ENCODE data around the gene BICC1.

The BICC1 gene

GRCh38 chr10:58618158-58618676, 105.5 kb downstream of the BICC1 start:
- no peaks in the 10 kb centered on the region for H3K27me3 ChIP-seq (replicated peaks; ENCODE audit: control insufficient read depth, insufficient read depth, low read length)
- H3K36me3 ChIP-seq (ENCODE audit: control insufficient read depth, insufficient read depth, low read length, severe bottlenecking): no peaks in the 10 kb centered on the region
- DNase-seq (ENCODE audit: low read depth): no peak
- H3K4me3 ChIP-seq (ENCODE audit: low read length): no peak overlapping the region
- no peak overlapping the region for H3K9ac ChIP-seq (ENCODE audit: low read length)
- H3K4me1 ChIP-seq (ENCODE audit: control insufficient read depth, insufficient read depth, low read length): peaks cover 25% of the 10 kb centered on the region
- no peaks in the 10 kb centered on the region for H3K9me3 ChIP-seq (ENCODE audit: control insufficient read depth, low read length)

- Histone ChIP-seq H3K4me1 (ENCODE audit: control insufficient read depth, insufficient read depth, low read length) (peaks cover 25% of the 10 kb centered on the region), H3K9ac (ENCODE audit: low read length) (no peak overlapping the region), H3K9me3 (ENCODE audit: control insufficient read depth, low read length) (no peaks in the 10 kb centered on the region), H3K36me3 (ENCODE audit: control insufficient read depth, insufficient read depth, low read length, severe bottlenecking) (no peaks in the 10 kb centered on the region), H3K4me3 (ENCODE audit: low read length) (no peak overlapping the region), H3K27me3 (replicated peaks; ENCODE audit: control insufficient read depth, insufficient read depth, low read length) (no peaks in the 10 kb centered on the region)
- DNase-seq (ENCODE audit: low read depth): no peak
Observed at GRCh38 chr10:58621379-58622077, 108.9 kb downstream of the BICC1 start.

GRCh38 chr10:58622246-58622645, 109.6 kb downstream of the BICC1 start:
- Histone ChIP-seq H3K4me1 (ENCODE audit: control insufficient read depth, insufficient read depth, low read length) (peaks cover 25% of the 10 kb centered on the region), H3K36me3 (ENCODE audit: control insufficient read depth, insufficient read depth, low read length, severe bottlenecking) (peaks cover 1% of the 10 kb centered on the region), H3K4me3 (ENCODE audit: low read length) (no peak overlapping the region), H3K9ac (ENCODE audit: low read length) (peak overlapping the region; percentile 6), H3K9me3 (ENCODE audit: control insufficient read depth, low read length) (no peaks in the 10 kb centered on the region), H3K27me3 (replicated peaks; ENCODE audit: control insufficient read depth, insufficient read depth, low read length) (no peaks in the 10 kb centered on the region)
- peak; percentile 75 for DNase-seq (ENCODE audit: low read depth)

- Histone ChIP-seq H3K36me3 (ENCODE audit: control insufficient read depth, insufficient read depth, low read length, severe bottlenecking) (peaks cover 3% of the 10 kb centered on the region), H3K9ac (ENCODE audit: low read length) (no peak overlapping the region), H3K9me3 (ENCODE audit: control insufficient read depth, low read length) (no peaks in the 10 kb centered on the region), H3K27me3 (replicated peaks; ENCODE audit: control insufficient read depth, insufficient read depth, low read length) (no peaks in the 10 kb centered on the region), H3K4me1 (ENCODE audit: control insufficient read depth, insufficient read depth, low read length) (peaks cover 34% of the 10 kb centered on the region), H3K4me3 (ENCODE audit: low read length) (no peak overlapping the region)
- peak; percentile 83 for DNase-seq (ENCODE audit: low read depth)
Observed at GRCh38 chr10:58625070-58625469, 112.4 kb downstream of the BICC1 start.

- Histone ChIP-seq H3K4me1 (ENCODE audit: control insufficient read depth, insufficient read depth, low read length) (peaks cover 43% of the 10 kb centered on the region), H3K9ac (ENCODE audit: low read length) (no peak overlapping the region), H3K27me3 (replicated peaks; ENCODE audit: control insufficient read depth, insufficient read depth, low read length) (no peaks in the 10 kb centered on the region), H3K9me3 (ENCODE audit: control insufficient read depth, low read length) (no peaks in the 10 kb centered on the region), H3K36me3 (ENCODE audit: control insufficient read depth, insufficient read depth, low read length, severe bottlenecking) (peaks cover 3% of the 10 kb centered on the region), H3K4me3 (ENCODE audit: low read length) (no peak overlapping the region)
- DNase-seq (ENCODE audit: low read depth): no peak
Observed at GRCh38 chr10:58627392-58627791, 114.7 kb downstream of the BICC1 start.

- Histone ChIP-seq H3K4me3 (ENCODE audit: low read length) (no peak overlapping the region), H3K36me3 (ENCODE audit: control insufficient read depth, insufficient read depth, low read length, severe bottlenecking) (peaks cover 3% of the 10 kb centered on the region), H3K9me3 (ENCODE audit: control insufficient read depth, low read length) (no peaks in the 10 kb centered on the region), H3K4me1 (ENCODE audit: control insufficient read depth, insufficient read depth, low read length) (peaks cover 23% of the 10 kb centered on the region), H3K9ac (ENCODE audit: low read length) (no peak overlapping the region), H3K27me3 (replicated peaks; ENCODE audit: control insufficient read depth, insufficient read depth, low read length) (no peaks in the 10 kb centered on the region)
- no peak for DNase-seq (ENCODE audit: low read depth)
Observed at GRCh38 chr10:58631715-58632114, 119.0 kb downstream of the BICC1 start.

GRCh38 chr10:58632216-58632615, 119.5 kb downstream of the BICC1 start:
- no peaks in the 10 kb centered on the region for H3K27me3 ChIP-seq (replicated peaks; ENCODE audit: control insufficient read depth, insufficient read depth, low read length)
- no peak for DNase-seq (ENCODE audit: low read depth)
- H3K9me3 ChIP-seq (ENCODE audit: control insufficient read depth, low read length): no peaks in the 10 kb centered on the region
- no peak overlapping the region for H3K9ac ChIP-seq (ENCODE audit: low read length)
- H3K36me3 ChIP-seq (ENCODE audit: control insufficient read depth, insufficient read depth, low read length, severe bottlenecking): peaks cover 2% of the 10 kb centered on the region
- peaks cover 23% of the 10 kb centered on the region for H3K4me1 ChIP-seq (ENCODE audit: control insufficient read depth, insufficient read depth, low read length)
- H3K4me3 ChIP-seq (ENCODE audit: low read length): no peak overlapping the region

GRCh38 chr10:58637352-58637751, 124.7 kb downstream of the BICC1 start:
- H3K27me3 ChIP-seq (replicated peaks; ENCODE audit: control insufficient read depth, insufficient read depth, low read length): no peaks in the 10 kb centered on the region
- peak; percentile 96 for DNase-seq (ENCODE audit: low read depth)
- H3K4me3 ChIP-seq (ENCODE audit: low read length): no peak overlapping the region
- no peaks in the 10 kb centered on the region for H3K9me3 ChIP-seq (ENCODE audit: control insufficient read depth, low read length)
- H3K4me1 ChIP-seq (ENCODE audit: control insufficient read depth, insufficient read depth, low read length): peaks cover 32% of the 10 kb centered on the region
- H3K9ac ChIP-seq (ENCODE audit: low read length): peak overlapping the region; percentile 16
- H3K36me3 ChIP-seq (ENCODE audit: control insufficient read depth, insufficient read depth, low read length, severe bottlenecking): no peaks in the 10 kb centered on the region

GRCh38 chr10:58638388-58638787, 125.7 kb downstream of the BICC1 start:
- Histone ChIP-seq H3K9me3 (ENCODE audit: control insufficient read depth, low read length) (no peaks in the 10 kb centered on the region), H3K4me3 (ENCODE audit: low read length) (no peak overlapping the region), H3K4me1 (ENCODE audit: control insufficient read depth, insufficient read depth, low read length) (peaks cover 42% of the 10 kb centered on the region), H3K27me3 (replicated peaks; ENCODE audit: control insufficient read depth, insufficient read depth, low read length) (no peaks in the 10 kb centered on the region), H3K9ac (ENCODE audit: low read length) (no peak overlapping the region), H3K36me3 (ENCODE audit: control insufficient read depth, insufficient read depth, low read length, severe bottlenecking) (no peaks in the 10 kb centered on the region)
- peak; percentile 54 for DNase-seq (ENCODE audit: low read depth)

GRCh38 chr10:58641095-58641531, 128.4 kb downstream of the BICC1 start:
- H3K9me3 ChIP-seq (ENCODE audit: control insufficient read depth, low read length): no peaks in the 10 kb centered on the region
- peak overlapping the region; percentile 51 for H3K4me3 ChIP-seq (ENCODE audit: low read length)
- no peaks in the 10 kb centered on the region for H3K27me3 ChIP-seq (replicated peaks; ENCODE audit: control insufficient read depth, insufficient read depth, low read length)
- peak overlapping the region; percentile 65 for H3K9ac ChIP-seq (ENCODE audit: low read length)
- DNase-seq (ENCODE audit: low read depth): peak; percentile 93
- H3K4me1 ChIP-seq (ENCODE audit: control insufficient read depth, insufficient read depth, low read length): peaks cover 60% of the 10 kb centered on the region
- no peaks in the 10 kb centered on the region for H3K36me3 ChIP-seq (ENCODE audit: control insufficient read depth, insufficient read depth, low read length, severe bottlenecking)

- H3K27me3 ChIP-seq (replicated peaks; ENCODE audit: control insufficient read depth, insufficient read depth, low read length): no peaks in the 10 kb centered on the region
- DNase-seq (ENCODE audit: low read depth): peak; percentile 63
- no peaks in the 10 kb centered on the region for H3K9me3 ChIP-seq (ENCODE audit: control insufficient read depth, low read length)
- H3K9ac ChIP-seq (ENCODE audit: low read length): peak overlapping the region; percentile 65
- H3K4me1 ChIP-seq (ENCODE audit: control insufficient read depth, insufficient read depth, low read length): peaks cover 66% of the 10 kb centered on the region
- H3K4me3 ChIP-seq (ENCODE audit: low read length): peak overlapping the region; percentile 51
- H3K36me3 ChIP-seq (ENCODE audit: control insufficient read depth, insufficient read depth, low read length, severe bottlenecking): no peaks in the 10 kb centered on the region
Observed at GRCh38 chr10:58641708-58642107, 129.0 kb downstream of the BICC1 start.
